Activated CD8-positive, alpha-beta memory T cell treated with anti-CD3 and anti-CD28 coated beads, Interleukin-2, amount 50 U/mL, for 24 hours (primary cell): ENCODE measurements around the gene EYA3.
A peak's percentile ranks its signal among the peaks of the same experiment; 100 is the strongest.

ENCODE experiments used
- DNase-seq: peaks from one replicate; pipeline ENCODE4 v3.0.0-alpha.2; 2020; ENCODE audit errors: extremely low read depth

The EYA3 gene, protein sequence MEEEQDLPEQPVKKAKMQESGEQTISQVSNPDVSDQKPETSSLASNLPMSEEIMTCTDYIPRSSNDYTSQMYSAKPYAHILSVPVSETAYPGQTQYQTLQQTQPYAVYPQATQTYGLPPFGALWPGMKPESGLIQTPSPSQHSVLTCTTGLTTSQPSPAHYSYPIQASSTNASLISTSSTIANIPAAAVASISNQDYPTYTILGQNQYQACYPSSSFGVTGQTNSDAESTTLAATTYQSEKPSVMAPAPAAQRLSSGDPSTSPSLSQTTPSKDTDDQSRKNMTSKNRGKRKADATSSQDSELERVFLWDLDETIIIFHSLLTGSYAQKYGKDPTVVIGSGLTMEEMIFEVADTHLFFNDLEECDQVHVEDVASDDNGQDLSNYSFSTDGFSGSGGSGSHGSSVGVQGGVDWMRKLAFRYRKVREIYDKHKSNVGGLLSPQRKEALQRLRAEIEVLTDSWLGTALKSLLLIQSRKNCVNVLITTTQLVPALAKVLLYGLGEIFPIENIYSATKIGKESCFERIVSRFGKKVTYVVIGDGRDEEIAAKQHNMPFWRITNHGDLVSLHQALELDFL

DNA sequence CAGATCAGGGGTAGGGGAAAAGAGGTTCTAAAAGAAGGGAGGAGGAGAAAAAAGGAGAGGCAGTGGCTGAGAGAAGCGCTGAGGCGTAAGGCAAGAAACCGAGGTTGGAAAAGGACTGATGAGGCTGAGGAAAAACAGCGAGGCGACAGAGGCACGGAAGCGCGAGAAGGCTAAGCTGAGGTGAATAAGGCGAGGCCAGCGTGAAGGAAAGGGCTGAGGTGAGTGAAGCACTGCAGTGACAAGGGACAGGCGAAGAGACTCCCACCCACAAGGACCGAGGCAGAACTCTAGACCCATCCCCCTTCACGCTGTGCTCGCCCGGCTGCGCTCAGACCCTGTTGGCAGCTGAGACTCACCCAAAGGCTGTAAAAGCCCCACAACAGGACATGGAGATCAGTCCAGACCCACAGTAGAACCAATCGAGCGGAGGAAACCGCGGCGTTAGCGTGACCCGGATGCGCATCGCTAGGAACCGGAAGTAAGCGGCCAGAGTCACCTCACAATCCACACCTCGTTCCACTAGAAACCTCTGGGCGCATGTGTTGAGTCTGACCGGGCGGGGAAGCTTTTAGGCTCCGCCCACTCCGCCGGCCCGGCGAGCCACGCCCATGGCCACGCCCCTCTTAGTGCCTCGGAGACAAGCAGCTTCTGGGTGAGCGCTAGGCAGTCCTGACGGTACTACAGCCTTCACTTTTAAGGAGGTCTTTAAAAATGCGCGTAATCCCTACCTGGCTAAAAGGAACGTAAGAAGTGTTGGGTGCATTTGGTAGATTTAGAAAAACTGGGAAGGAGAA, at the start of gene EYA3:
TSS of gene EYA3 (minus strand) at position 443 of the 794 bp plus-strand sequence. CDS start 30,584 bp downstream, outside the sequence.
- peak; percentile 98 for DNase-seq

GRCh38 chr1:28136922-28137613, 48.7 kb upstream of the EYA3 start:
- DNase-seq: no peak

DNA sequence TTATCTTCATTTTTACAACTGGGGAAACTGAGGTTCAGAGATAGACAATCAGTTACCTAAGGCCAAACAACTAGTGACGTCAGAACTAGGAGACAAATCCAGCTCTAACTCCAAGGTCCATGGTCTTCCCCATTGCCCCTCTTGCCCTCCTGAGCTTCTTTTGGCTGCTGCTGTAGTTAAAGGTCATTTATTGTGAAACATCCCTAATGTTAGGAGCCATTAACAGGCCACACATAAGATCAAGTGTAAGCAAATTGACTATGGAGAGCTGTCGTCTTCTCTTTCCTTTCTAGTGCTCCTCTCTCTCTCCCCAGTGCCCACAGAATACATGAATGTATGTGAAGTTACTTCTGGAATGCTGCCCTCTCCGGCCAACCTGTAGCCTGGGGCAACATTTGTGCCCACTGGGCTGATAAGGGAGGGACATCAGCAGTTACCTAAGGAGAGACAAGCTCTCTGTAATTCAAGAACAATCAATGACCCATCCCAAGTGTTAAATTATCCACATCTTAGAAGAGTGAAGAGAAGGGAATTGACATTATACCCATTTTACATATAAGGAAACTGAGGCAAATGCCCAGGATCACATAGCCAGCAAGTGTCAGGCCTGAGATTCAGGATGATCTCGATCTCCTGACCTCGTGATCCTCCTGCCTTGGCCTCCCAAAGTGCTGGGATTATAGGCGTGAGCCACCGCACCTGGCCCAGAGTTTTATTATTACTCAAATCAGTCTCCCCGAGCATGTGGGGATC, 47.9 kb upstream of the EYA3 start:
- no peak for DNase-seq

DNA sequence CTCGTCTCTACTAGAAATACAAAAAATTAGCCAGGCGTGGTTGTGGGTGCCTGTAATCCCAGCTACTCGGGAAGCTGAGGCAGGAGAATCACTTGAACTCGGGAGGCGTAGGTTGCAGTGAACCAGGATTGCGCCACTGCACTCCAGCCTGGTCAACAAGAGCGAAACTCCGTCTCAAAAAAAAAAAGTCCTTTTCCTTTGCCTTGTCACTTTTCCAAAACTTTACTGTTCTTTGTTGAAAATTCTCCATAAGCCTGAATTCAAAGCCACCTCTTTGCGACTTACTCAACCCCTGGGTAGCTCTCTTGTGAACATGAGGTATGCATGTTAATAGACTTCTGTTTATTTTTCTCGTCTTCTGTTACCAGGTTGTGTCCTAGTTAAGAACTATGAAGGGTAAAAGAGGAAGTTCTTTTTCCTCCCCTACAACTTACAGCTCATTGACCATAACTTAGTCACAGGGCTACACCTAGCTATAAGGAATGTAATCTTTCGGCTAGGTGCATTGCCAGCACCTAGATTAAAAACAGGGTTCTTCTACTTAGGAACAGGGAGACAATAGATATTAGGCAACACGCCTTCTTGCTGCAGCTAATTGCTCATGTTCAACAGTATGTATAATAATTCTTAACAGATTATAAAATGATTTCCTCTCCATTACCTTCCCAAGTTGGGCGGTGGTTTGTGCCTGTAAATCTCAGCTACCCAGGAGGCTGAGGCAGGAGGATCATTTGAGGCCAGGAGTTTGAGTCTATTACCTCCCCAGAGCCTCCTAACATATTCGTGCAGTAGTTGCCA, 47.2 kb upstream of the EYA3 start:
- DNase-seq: no peak

GRCh38 chr1:28134651-28135207, 46.3 kb upstream of the EYA3 start:
- DNase-seq: no peak

DNA sequence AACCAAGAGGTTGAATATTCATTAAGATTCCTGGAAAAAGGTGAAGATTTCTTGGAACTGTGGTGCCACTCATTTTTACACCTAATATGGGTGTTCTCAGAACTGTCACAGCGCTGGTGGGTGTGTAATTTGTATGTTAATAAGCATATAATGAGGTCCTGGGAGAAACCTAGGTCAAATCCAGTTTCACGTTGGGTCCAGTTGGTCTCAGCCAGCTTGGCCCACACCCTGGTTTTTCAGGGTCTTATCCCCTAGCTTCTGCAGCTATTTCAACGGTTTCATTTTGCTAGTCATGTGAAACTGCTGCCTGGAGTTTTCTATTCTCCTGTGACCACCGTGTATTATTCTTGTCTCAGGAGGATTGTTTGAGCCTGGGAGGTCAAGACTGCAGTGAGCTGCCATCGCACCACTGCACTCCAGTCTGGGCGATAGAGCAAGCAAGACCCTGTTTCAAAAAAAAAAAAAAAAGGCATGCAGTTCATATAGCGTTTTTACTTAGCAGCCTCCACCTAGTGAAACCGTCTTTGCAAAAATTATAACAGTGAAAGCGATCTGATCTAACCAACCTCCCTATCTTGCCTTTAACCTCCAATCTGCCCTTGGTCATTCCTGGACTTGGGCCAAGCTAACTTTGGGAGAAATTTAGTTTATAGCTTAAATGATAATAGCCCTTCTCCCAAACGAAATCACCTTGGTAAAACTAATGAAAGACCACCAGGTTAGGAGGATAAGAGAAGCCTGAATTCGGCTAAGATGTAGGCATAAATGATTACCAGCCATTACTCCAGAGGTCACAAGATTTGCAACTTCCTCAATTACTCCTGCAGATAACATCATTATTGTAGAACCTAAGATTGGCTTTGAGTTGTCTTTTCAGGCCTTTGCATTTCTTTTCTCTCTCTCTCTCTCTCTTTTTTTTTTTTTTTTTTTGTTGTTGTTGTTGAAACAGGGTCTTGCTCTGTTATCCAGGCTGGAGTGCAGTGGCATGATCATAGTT, 44.1 kb upstream of the EYA3 start:
- no peak for DNase-seq

GRCh38 chr1:28130901-28131300, 42.5 kb upstream of the EYA3 start:
- DNase-seq: no peak

- no peak for DNase-seq
Measured at GRCh38 chr1:28129150-28129549, 40.7 kb upstream of the EYA3 start.

DNA sequence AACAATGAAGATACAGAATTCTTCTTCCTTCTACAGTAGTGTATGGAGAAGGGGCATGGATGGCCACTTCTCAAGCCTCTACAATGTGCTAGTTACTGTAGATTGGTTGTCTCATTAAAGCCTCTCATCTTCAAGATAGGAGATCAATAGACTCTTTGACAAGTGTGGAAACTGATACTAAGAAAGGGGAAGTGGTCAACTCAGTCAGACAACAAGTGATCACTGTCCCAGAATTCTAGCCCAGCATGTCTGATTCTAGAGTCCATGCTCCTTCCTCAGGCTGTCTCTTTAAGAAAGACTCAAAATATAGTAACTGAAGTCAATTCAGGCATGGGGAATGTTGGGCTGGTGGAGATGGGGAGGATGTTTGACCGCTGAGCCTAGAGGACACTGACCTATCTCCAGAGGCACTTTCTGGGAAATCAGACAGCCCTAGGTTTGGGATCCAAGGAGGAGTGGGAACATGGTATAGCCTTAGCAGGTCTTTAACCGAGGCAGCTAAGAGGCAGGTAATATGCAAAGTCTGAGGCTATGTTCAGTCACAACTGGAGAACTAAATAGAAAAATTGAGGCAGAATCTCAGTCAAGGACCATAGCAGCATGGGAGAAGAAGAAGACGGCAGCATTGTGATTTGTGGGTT, 39.3 kb upstream of the EYA3 start:
- DNase-seq: no peak

- DNase-seq: no peak
Measured at GRCh38 chr1:28126783-28127490, 38.5 kb upstream of the EYA3 start.

DNA sequence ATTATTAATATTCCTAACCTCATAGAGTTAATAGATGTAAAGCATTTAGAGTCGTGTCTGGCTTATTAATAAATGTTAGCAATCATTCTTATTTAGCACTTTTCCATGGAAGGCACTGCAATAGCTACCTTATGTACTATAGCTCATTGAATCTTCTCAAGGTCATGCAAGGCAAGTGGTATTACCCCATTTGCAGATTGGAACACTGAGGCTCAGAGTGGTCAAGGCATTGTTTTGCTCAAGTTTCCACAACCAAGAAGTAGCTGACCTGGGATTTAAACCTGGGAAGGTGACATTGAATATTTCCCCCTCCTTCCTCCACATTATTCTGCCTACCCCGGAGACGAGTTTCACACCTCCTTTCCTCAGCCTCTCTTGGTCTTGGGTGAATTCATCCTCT, 37.8 kb upstream of the EYA3 start:
- DNase-seq: no peak

- DNase-seq: no peak
Measured at GRCh38 chr1:28123461-28123961, 35.1 kb upstream of the EYA3 start.

DNA sequence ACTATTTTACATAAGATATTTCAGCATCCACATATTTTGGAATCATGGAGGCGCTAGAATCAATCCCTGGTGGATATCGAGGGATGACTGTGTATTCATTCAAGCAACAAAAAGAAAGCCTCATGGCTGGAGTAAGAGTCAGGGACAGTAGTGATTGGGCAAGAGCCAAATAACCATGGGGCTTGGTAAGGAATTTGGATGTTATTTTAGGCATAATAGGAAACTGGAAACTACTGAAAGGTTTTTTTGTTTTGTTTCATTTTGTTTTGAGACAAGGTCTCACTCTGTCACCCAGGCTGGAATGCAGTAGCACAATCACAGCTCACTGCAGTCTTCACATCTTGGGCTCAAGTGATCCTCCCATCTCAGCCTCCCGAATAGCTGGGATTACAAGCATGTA, 33.8 kb upstream of the EYA3 start:
- DNase-seq: no peak

DNA sequence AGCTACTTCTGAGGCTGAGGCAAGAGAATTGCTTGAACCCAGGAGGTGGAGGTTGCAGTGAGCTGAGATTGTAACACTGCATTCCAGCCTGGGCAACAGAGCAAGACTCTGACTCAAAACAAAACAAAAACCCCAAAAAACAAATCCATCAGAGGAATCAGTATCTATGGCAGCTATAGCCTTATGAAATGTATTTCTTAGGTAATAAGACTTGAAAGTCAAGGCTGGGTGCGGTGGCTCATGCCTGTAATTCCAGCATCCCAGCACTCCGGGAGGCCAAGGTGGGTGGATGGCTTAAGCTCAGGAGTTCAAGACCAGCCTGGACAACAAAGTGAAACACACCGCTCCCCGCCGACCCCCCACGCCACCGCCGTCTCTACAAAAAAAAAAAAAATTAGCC, 31.1 kb upstream of the EYA3 start:
- DNase-seq: no peak

DNA sequence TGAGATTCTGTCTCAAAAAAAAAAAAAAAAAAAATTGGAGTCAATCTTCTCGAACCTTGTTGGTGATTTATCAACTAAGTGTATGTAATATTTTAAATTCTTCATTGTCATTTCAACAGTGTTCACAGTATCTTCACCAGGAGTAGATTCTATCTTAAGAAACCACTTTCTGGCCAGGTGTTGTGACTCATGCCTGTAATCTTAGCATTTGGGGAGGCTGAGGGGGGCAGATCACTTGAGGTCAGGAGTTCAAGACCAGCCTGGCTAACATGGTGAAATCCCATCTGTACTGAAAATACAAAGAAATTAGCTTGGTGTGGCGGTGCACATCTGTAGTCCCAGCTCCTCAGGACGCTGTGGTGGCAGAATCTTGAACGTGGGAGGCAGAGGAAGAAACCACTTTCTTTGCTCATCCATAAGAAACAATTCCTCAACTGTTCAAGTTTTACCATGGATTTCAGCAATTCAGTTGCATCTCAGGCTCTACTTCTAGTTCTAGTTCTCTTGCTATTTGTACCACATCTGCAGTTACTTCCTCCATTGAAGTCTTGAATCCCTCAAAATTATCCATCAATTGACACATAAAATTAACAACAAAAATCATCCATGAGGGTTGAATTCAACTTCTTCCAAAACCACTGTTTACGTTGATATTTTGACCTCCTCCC, 30.4 kb upstream of the EYA3 start:
- no peak for DNase-seq

DNA sequence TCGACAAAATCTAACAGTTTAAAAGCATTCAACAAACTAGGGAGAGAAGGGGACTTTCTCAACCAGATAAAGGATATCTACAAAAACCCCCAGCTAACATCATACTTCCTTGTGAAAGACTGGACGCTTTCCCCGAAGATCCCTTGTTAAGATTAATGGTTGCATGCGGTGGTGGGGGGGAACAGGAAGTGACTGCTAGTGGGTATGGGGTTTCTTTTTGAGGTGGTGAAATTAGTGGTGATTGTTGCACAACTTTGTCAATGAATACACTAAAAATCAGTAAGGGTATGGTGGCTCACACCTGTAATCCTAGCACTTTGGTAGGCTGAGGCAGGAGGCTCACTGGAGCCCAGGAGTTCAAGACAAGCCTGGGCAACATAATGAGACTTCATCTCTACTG, 26.9 kb upstream of the EYA3 start:
- DNase-seq: peak; percentile 4

- DNase-seq: no peak
Measured at GRCh38 chr1:28114844-28115243, 26.4 kb upstream of the EYA3 start.
